Peyer's patch (tissue), 4 donors: ENCODE measurements around the gene PADI2. TPM values are rescaled to one million over a fixed set of nuclear protein-coding genes. Genes with fewer than 3 reads are reported as not detected.

Source experiments
- DNase-seq, 3 donors: peaks; one replicate each; pipeline ENCODE4 v3.0.0-alpha.2; 2017 to 2019
- H3K27ac ChIP-seq, 4 donors: fragments of 200-600 bp; sonication (generic); one replicate each; pipeline ENCODE4 v1.5.1; 2016 to 2019
- H3K27me3 ChIP-seq, 2 donors: fragments of 200-600 bp; sonication (generic); one replicate each; pipeline ENCODE4 v1.5.1; 2019
- H3K36me3 ChIP-seq, 3 donors: fragments of 200-600 bp; sonication (generic); one replicate each; pipeline ENCODE4 v1.5.1; 2016 to 2019
- H3K4me1 ChIP-seq, 4 donors: fragments of 200-600 bp; sonication (generic); one replicate each; pipeline ENCODE4 v1.5.1; 2016 to 2019
- H3K4me3 ChIP-seq, 4 donors: fragments of 200-600 bp; sonication (generic); 1 replicate in 3 of 4; 2 replicates in 1 of 4; pipeline ENCODE4 v1.5.1; 2016 to 2019; ENCODE audit warnings: mild to moderate bottlenecking in 1 of 4
- H3K9me3 ChIP-seq, 4 donors: fragments of 200-600 bp; sonication (generic); one replicate each; pipeline ENCODE4 v1.5.1; 2016 to 2019; ENCODE audit warnings: mild to moderate bottlenecking in 1 of 4
- POLR2A ChIP-seq, 2 donors: fragments of 450-650 bp; IDR thresholded peaks; one replicate each; pipeline ENCODE4 v1.5.1; 2017; ENCODE audit warnings: antibody characterized with exemption in 2 of 2, mild to moderate bottlenecking in 2 of 2, moderate library complexity in 2 of 2
- total RNA-seq, 4 donors: library from RNA; depleted of rRNA; stranded (reverse); fragments of >200 nt; gene quantifications; one replicate each; pipeline ENCODE4 v1.1.0, GENCODE V29; 2016
- TF ChIP-seq, protein P1 (sequence below), 6 experiments: fragments of 450-650 bp in 4 of 6; fragments of 200-600 bp in 2 of 6; sonication (generic) in 1 of 6; IDR thresholded peaks; one replicate each; pipeline ENCODE4 v1.5.1; 2017 to 2019; ENCODE audit warnings: antibody characterized with exemption in 6 of 6, mild to moderate bottlenecking in 3 of 6, moderate library complexity in 1 of 6

The PADI2 gene
- total RNA-seq, 4 donors from 2014 or later = 29.7 to 191 (median 57.9) TPM

DNA sequence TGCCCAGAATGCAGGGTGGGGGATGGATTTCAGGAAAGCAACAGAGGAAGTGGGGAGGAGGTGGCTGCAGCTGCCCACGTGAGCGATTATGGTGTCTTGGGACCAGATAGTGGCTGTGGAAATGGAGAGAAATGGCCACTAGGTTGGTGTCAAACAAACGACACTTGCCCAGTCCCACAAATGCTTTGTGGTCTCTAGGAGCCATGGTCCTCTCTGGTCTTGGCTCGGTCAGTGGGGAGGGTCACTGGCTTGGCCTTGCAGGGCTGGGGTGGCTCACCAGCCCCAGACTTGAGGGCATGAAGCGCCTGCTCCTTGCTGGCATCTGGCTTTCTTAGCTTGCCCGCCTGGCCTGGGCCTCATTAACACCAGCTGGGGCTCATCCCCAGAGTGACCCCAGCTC, 7.2 kb downstream of the PADI2 start:
- H3K27ac ChIP-seq = peak overlapping the region in 3 of 4 donors; percentile 53 to 91 (median 55)
- no peaks in the 10 kb centered on the region for H3K36me3 ChIP-seq
- H3K9me3 ChIP-seq = no peaks in the 10 kb centered on the region
- H3K4me1 ChIP-seq = peaks cover 0 to 18% (median 2%) of the 10 kb centered on the region in 4 donors
- H3K27me3 ChIP-seq = no peaks in the 10 kb centered on the region
- DNase-seq = no peak
- no peak for TF ChIP-seq POLR2A (IDR thresholded peaks at IDR 0.05)
- TF ChIP-seq, protein P1, sequence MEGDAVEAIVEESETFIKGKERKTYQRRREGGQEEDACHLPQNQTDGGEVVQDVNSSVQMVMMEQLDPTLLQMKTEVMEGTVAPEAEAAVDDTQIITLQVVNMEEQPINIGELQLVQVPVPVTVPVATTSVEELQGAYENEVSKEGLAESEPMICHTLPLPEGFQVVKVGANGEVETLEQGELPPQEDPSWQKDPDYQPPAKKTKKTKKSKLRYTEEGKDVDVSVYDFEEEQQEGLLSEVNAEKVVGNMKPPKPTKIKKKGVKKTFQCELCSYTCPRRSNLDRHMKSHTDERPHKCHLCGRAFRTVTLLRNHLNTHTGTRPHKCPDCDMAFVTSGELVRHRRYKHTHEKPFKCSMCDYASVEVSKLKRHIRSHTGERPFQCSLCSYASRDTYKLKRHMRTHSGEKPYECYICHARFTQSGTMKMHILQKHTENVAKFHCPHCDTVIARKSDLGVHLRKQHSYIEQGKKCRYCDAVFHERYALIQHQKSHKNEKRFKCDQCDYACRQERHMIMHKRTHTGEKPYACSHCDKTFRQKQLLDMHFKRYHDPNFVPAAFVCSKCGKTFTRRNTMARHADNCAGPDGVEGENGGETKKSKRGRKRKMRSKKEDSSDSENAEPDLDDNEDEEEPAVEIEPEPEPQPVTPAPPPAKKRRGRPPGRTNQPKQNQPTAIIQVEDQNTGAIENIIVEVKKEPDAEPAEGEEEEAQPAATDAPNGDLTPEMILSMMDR (IDR thresholded peaks at IDR 0.05) = no peak
- no peak overlapping the region for H3K4me3 ChIP-seq

DNA sequence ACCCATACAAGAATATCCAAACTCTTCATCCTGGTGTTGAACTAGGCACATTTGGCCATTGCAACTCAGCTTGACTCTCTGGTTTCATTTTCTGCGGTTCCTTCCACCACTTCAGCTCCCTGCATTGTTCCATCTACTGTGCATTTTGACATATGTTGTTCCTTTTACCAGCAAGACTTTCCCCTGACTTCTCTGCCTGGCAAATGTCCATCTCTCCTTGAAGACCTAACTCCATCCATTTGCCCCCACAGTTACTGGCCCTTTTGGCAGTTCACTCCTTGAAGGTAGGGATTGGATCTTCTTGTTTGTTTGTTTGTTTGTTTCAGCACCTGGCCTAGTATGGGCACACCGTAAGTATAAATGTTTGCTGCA, 8.7 kb downstream of the PADI2 start:
- no peaks in the 10 kb centered on the region for H3K36me3 ChIP-seq
- H3K9me3 ChIP-seq = no peaks in the 10 kb centered on the region
- TF ChIP-seq, protein P1 (IDR thresholded peaks at IDR 0.05) = no peak
- no peak for TF ChIP-seq POLR2A (IDR thresholded peaks at IDR 0.05)
- H3K27me3 ChIP-seq = no peaks in the 10 kb centered on the region
- peak overlapping the region in 3 of 4 donors; percentile 43 to 90 (median 74) for H3K27ac ChIP-seq
- no peak overlapping the region for H3K4me3 ChIP-seq
- H3K4me1 ChIP-seq = peaks cover 0 to 18% (median 2%) of the 10 kb centered on the region in 4 donors
- DNase-seq = no peak

- TF ChIP-seq, protein P1 (IDR thresholded peaks at IDR 0.05) = no peak
- peak in 1 of 2 donors; percentile 42 for TF ChIP-seq POLR2A (IDR thresholded peaks at IDR 0.05)
- H3K4me1 ChIP-seq = peaks cover 0 to 18% (median 2%) of the 10 kb centered on the region in 4 donors
- DNase-seq = peak in 2 of 3 donors; percentile 66 to 74
- no peaks in the 10 kb centered on the region for H3K9me3 ChIP-seq
- peak overlapping the region in 3 of 4 donors; percentile 43 to 90 (median 74) for H3K27ac ChIP-seq
- H3K27me3 ChIP-seq = no peaks in the 10 kb centered on the region
- no peaks in the 10 kb centered on the region for H3K36me3 ChIP-seq
- no peak overlapping the region for H3K4me3 ChIP-seq
Measured at GRCh38 chr1:17109892-17110554, 9.2 kb downstream of the PADI2 start.

GRCh38 chr1:17108786-17109185, 10.5 kb downstream of the PADI2 start:
- Histone ChIP-seq H3K9me3 (no peaks in the 10 kb centered on the region), H3K27me3 (no peaks in the 10 kb centered on the region), H3K27ac (peak overlapping the region in 3 of 4 donors; percentile 51 to 90 (median 74)), H3K4me3 (no peak overlapping the region), H3K4me1 (peaks cover 0 to 18% (median 2%) of the 10 kb centered on the region in 4 donors), H3K36me3 (no peaks in the 10 kb centered on the region)
- DNase-seq = peak in 2 of 3 donors; percentile 76 to 82
- TF ChIP-seq, protein P1 (IDR thresholded peaks at IDR 0.05) = no peak
- TF ChIP-seq POLR2A (IDR thresholded peaks at IDR 0.05) = peak in 1 of 2 donors; percentile 16

GRCh38 chr1:17108360-17108759, 10.9 kb downstream of the PADI2 start:
- Histone ChIP-seq H3K4me1 (peaks cover 0 to 18% (median 2%) of the 10 kb centered on the region in 4 donors), H3K27ac (peak overlapping the region in 3 of 4 donors; percentile 51 to 90 (median 74)), H3K4me3 (no peak overlapping the region), H3K36me3 (no peaks in the 10 kb centered on the region), H3K27me3 (no peaks in the 10 kb centered on the region), H3K9me3 (no peaks in the 10 kb centered on the region)
- TF ChIP-seq, protein P1 (IDR thresholded peaks at IDR 0.05) = peak in 2 of 6 experiments; percentile 5 to 27
- no peak for TF ChIP-seq POLR2A (IDR thresholded peaks at IDR 0.05)
- peak in 2 of 3 donors; percentile 83 to 89 for DNase-seq
